ENCODE measurements around the gene SMPDL3B. TPM values are rescaled to one million over a fixed set of nuclear protein-coding genes. Genes with fewer than 3 reads are reported as not detected.

SMPDL3B gene
- total RNA-seq, 4 donors from 2014 or later: 0.48 to 3.2 (median 1.7) TPM

DNA sequence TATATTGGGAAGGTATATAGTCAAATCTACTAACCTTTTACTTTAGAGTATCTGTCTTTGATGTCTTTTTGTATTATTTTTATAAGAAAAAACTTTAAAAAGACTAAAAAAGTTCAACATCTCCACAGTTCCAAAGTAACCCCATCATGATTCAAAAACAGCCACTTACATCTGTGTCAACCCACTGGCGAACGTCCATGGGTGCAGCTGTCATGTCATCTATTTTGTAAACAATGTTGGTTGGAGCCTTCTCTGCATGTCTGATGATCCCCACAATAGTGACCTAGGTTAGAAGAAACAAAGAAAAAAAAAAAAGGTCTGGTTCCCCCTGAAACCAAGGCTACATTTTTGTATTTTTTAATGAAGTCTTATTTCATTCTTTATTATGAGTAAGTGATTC lies 28.0 kb upstream of the SMPDL3B start:
- 86% methylated on average over 2 of the region's 2 CpGs for WGBS
- H3K36me3 ChIP-seq: peaks cover 83% of the 10 kb centered on the region

DNA sequence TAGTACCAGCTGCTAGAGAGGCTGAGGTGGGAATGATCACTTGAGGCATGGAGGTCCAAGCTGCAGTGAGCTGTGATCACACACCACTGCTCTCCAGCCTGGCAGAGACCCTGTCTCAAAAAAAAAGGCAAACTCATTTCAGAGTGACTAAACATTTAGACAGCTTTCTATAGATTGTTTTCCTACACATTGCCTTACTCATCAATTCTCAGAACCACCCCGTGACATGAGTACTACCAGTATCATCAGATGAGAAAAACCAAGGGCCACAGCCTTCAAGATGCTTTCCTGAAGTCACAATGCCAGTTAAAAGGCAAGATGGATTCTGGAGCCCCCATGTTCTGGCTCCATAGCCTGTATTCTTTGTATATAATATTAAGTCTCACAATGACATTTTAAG lies 22.4 kb upstream of the SMPDL3B start:
- H3K4me1 ChIP-seq: peaks cover 6% of the 10 kb centered on the region
- WGBS: 90% methylated on average over 1 of the region's 1 CpG
- H3K27me3 ChIP-seq: no peaks in the 10 kb centered on the region
- H3K4me3 ChIP-seq: no peak overlapping the region
- H3K27ac ChIP-seq: no peak overlapping the region
- DNase-seq (ENCODE audit: low spot score in 2 of 2): no peak
- H3K9me3 ChIP-seq: no peaks in the 10 kb centered on the region
- TF ChIP-seq POLR2A (IDR thresholded peaks at IDR 0.05): no peak
- TF ChIP-seq EP300 (IDR thresholded peaks at IDR 0.05): no peak
- no peak for TF ChIP-seq POLR2AphosphoS5 (IDR thresholded peaks at IDR 0.05)
- TF ChIP-seq CTCF (IDR thresholded peaks at IDR 0.05): no peak
- H3K36me3 ChIP-seq: peaks cover 28% of the 10 kb centered on the region

More for the DNA sequence above, 28.0 kb upstream of the SMPDL3B start:
- Histone ChIP-seq H3K9me3 (no peaks in the 10 kb centered on the region), H3K27ac (no peak overlapping the region), H3K4me3 (no peak overlapping the region), H3K4me1 (no peaks in the 10 kb centered on the region), H3K27me3 (no peaks in the 10 kb centered on the region)
- TF ChIP-seq POLR2A (IDR thresholded peaks at IDR 0.05) (no peak), POLR2AphosphoS5 (IDR thresholded peaks at IDR 0.05) (no peak), CTCF (IDR thresholded peaks at IDR 0.05) (no peak), EP300 (IDR thresholded peaks at IDR 0.05) (no peak)
- DNase-seq (ENCODE audit: low spot score in 2 of 2): no peak

DNA sequence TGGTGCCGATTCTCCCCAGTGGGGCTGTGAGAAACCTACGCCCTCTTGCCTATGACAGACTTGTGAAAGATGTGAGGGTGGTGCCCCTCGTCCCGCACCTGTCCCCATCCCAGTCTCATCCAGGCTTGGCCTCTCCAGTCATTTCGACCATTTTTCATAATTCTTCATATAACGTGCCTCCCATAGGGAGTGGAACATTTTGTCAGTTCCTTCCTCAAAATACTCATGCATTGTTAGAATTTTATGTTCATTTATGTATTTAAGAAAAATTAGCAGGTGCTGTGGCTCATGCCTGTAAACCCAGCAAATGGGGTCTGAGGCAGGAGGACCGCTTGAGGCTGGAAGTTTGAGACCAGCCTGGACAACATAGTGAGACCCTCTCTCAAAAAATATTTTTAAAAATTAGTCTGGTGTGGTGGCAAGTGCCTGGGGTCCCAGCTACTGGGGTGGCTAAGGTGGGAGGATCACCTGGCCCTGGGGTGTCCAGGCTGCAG lies 19.7 kb upstream of the SMPDL3B start:
- H3K27ac ChIP-seq: peak overlapping the region; percentile 8
- DNase-seq (ENCODE audit: low spot score in 2 of 2): no peak
- WGBS: 68% methylated on average over 7 of the region's 7 CpGs
- peaks cover 7% of the 10 kb centered on the region for H3K36me3 ChIP-seq
- peak overlapping the region; percentile 90 for H3K4me3 ChIP-seq
- H3K27me3 ChIP-seq: no peaks in the 10 kb centered on the region
- no peaks in the 10 kb centered on the region for H3K9me3 ChIP-seq
- H3K4me1 ChIP-seq: peaks cover 6% of the 10 kb centered on the region
- TF ChIP-seq POLR2A (IDR thresholded peaks at IDR 0.05) (no peak), CTCF (IDR thresholded peaks at IDR 0.05) (no peak), POLR2AphosphoS5 (IDR thresholded peaks at IDR 0.05) (no peak), EP300 (IDR thresholded peaks at IDR 0.05) (no peak)

- no peak for TF ChIP-seq EP300 (IDR thresholded peaks at IDR 0.05)
- TF ChIP-seq POLR2AphosphoS5 (IDR thresholded peaks at IDR 0.05): no peak
- TF ChIP-seq CTCF (IDR thresholded peaks at IDR 0.05): no peak
- TF ChIP-seq POLR2A (IDR thresholded peaks at IDR 0.05): no peak
- H3K27ac ChIP-seq: no peak overlapping the region
- H3K4me1 ChIP-seq: no peaks in the 10 kb centered on the region
- no peak for DNase-seq (ENCODE audit: low spot score in 2 of 2)
- no peaks in the 10 kb centered on the region for H3K27me3 ChIP-seq
- no peaks in the 10 kb centered on the region for H3K36me3 ChIP-seq
- no peak overlapping the region for H3K4me3 ChIP-seq
- 90% methylated on average over 3 of the region's 3 CpGs for WGBS
- H3K9me3 ChIP-seq: no peaks in the 10 kb centered on the region
Measured at GRCh38 chr1:27922272-27922671, 12.5 kb upstream of the SMPDL3B start.

DNA sequence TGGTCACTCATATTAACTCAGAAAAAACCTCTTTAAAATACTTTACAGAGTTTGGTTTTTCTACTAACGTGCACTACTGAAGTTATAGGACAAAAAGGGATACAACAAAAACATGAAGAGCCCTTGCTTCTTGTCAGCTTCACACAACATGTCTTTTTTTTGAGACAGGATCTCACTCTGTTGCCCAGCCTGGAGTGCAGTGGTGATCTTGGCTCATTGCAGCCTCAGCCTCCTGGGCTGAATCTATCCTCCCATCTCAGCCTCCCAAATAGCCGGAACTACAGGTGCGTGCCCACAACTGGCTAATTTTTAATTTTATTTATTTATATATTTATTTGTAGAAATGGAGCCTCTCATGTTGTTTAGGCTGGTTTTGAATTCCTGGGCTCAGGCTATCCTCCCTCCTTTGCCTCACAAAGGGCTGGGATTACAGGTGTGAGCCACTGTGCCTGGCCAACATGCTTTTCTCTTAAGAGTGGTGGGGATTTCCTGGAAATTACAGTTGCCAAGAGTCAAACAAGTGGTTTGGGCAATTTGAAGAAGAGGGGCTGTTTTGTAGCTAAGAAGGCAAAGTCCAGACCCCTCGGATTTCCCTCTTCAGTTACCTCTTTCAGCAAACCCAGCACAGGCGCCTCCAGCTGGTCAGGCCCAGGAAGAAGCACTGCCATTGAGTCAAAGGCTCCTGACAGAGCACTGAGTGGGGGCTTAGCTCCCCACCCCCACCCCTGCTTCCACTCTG lies 6.4 kb upstream of the SMPDL3B start:
- no peaks in the 10 kb centered on the region for H3K4me1 ChIP-seq
- H3K27ac ChIP-seq: no peak overlapping the region
- H3K27me3 ChIP-seq: no peaks in the 10 kb centered on the region
- 81% methylated on average over 5 of the region's 5 CpGs for WGBS
- TF ChIP-seq POLR2A (IDR thresholded peaks at IDR 0.05): no peak
- TF ChIP-seq CTCF (IDR thresholded peaks at IDR 0.05): no peak
- no peak for TF ChIP-seq POLR2AphosphoS5 (IDR thresholded peaks at IDR 0.05)
- no peak for TF ChIP-seq EP300 (IDR thresholded peaks at IDR 0.05)
- DNase-seq (ENCODE audit: low spot score in 2 of 2): no peak
- no peaks in the 10 kb centered on the region for H3K9me3 ChIP-seq
- no peak overlapping the region for H3K4me3 ChIP-seq
- H3K36me3 ChIP-seq: no peaks in the 10 kb centered on the region
